SIG-M5 treated with dmso at 0.1 percent for 504 hours (cell line): ENCODE data around the gene SP2.

ENCODE experiments used
- DNase-seq: peaks from one replicate; lab custom pipeline; 2025; ENCODE audit not compliant: unreplicated experiment; lab: John Stamatoyannopoulos, UW

The SP2 gene

GRCh38 chr17:47870056-47870455 is 26.0 kb upstream of the SP2 start:
- no peak for DNase-seq

GRCh38 chr17:47871048-47871447 is 25.0 kb upstream of the SP2 start:
- DNase-seq, result no peak

GRCh38 chr17:47872019-47872650 is 23.9 kb upstream of the SP2 start:
- no peak for DNase-seq

GRCh38 chr17:47872651-47873161 is 23.3 kb upstream of the SP2 start:
- no peak for DNase-seq

GRCh38 chr17:47873200-47874090 is 22.6 kb upstream of the SP2 start:
- no peak for DNase-seq

- DNase-seq, result no peak
Measured at GRCh38 chr17:47875011-47875985, 20.7 kb upstream of the SP2 start.

- DNase-seq, result no peak
Measured at GRCh38 chr17:47877368-47878034, 18.5 kb upstream of the SP2 start.

GRCh38 chr17:47878203-47879027 is 17.6 kb upstream of the SP2 start:
- no peak for DNase-seq

GRCh38 chr17:47879028-47879585 is 16.9 kb upstream of the SP2 start:
- DNase-seq, result no peak

- no peak for DNase-seq
Measured at GRCh38 chr17:47879776-47880454, 16.1 kb upstream of the SP2 start.

- DNase-seq, result no peak
Measured at GRCh38 chr17:47882247-47882646, 13.8 kb upstream of the SP2 start.

GRCh38 chr17:47882695-47883588 is 13.1 kb upstream of the SP2 start:
- no peak for DNase-seq

GRCh38 chr17:47883589-47884426 is 12.2 kb upstream of the SP2 start:
- peak; percentile 24 for DNase-seq

GRCh38 chr17:47884427-47884740 is 11.7 kb upstream of the SP2 start:
- no peak for DNase-seq

GRCh38 chr17:47884905-47885730 is 10.9 kb upstream of the SP2 start:
- no peak for DNase-seq

- DNase-seq, result no peak
Measured at GRCh38 chr17:47888293-47888692, 7.7 kb upstream of the SP2 start.
